Measurements from ENCODE around the gene RNF38.

RNF38 gene

DNA sequence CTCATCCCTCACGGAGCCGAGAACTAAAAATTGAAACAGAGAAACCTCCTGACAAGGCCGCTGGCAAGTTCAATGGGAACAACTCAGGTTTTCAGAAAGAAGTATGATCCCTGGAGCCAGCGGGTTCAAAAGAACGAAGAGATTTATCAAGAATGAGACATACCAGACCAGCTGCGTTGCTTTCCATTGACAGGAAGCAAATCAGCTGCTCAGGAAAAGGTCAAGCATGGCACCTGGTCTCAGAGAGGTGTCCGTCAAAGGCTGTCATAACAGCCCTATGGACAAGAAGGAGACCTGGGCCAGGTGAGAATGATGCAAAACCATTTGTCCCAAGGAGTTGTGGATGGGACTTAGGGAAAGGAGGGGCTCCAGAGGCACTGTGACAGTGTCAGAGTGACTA, 106.9 kb downstream of the RNF38 start:
- H3K36me3 ChIP-seq (ENCODE audit: control insufficient read depth in 2 of 2, insufficient read depth in 1 of 2, low read length in 2 of 2): no peaks in the 10 kb centered on the region
- H3K4me3 ChIP-seq (ENCODE audit: low read depth, low read length): no peak overlapping the region
- peaks cover 2% of the 10 kb centered on the region; the same call in 1 of the 2 replicates for H3K4me1 ChIP-seq (ENCODE audit: control insufficient read depth, insufficient read depth, low read length)
- no peak overlapping the region for H3K27ac ChIP-seq (ENCODE audit: extremely low read depth, low read depth, low read length)
- H3K9me3 ChIP-seq (ENCODE audit: control insufficient read depth, insufficient read depth, low read depth, low read length): no peaks in the 10 kb centered on the region
- ChIA-PET CTCF (no interaction called here), POLR2A (no interaction called here)
- no peak for TF ChIP-seq GFI1B (tag by site-specific recombination; IDR thresholded peaks at IDR 0.05)
- TF ChIP-seq ZNF529 (tag by site-specific recombination; IDR thresholded peaks at IDR 0.05; ENCODE audit: insufficient replicate concordance): no peak
- no peak for TF ChIP-seq ZNF335 (tag by site-specific recombination; conservative IDR thresholded peaks at IDR 0.05)
- no peak for TF ChIP-seq ZNF391 (tag by site-specific recombination; IDR thresholded peaks at IDR 0.05; ENCODE audit: borderline replicate concordance, low read depth)
- no peak for TF ChIP-seq ZNF785 (tag by site-specific recombination; IDR thresholded peaks at IDR 0.05)
- no peak for TF ChIP-seq ZNF354C (tag by site-specific recombination; IDR thresholded peaks at IDR 0.05; ENCODE audit: borderline replicate concordance, low read depth)
- TF ChIP-seq, protein P1, sequence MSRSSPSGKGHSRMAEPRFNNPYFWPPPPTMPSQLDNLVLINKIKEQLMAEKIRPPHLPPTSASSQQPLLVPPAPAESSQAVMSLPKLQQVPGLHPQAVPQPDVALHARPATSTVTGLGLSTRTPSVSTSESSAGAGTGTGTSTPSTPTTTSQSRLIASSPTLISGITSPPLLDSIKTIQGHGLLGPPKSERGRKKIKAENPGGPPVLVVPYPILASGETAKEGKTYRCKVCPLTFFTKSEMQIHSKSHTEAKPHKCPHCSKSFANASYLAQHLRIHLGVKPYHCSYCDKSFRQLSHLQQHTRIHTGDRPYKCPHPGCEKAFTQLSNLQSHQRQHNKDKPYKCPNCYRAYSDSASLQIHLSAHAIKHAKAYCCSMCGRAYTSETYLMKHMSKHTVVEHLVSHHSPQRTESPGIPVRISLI (tag by site-specific recombination; IDR thresholded peaks at IDR 0.05): no peak
- TF ChIP-seq GLIS1 (tag by site-specific recombination; IDR thresholded peaks at IDR 0.05): no peak
- TF ChIP-seq, protein P2, sequence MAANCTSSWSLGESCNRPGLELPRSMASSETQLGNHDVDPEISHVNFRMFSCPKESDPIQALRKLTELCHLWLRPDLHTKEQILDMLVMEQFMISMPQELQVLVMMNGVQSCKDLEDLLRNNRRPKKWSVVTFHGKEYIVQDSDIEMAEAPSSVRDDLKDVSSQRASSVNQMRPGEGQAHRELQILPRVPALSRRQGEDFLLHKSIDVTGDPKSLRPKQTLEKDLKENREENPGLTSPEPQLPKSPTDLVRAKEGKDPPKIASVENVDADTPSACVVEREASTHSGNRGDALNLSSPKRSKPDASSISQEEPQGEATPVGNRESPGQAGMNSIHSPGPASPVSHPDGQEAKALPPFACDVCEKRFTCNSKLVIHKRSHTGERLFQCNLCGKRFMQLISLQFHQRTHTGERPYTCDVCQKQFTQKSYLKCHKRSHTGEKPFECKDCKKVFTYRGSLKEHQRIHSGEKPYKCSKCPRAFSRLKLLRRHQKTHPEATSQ (tag by site-specific recombination; IDR thresholded peaks at IDR 0.05): no peak
- no peak for TF ChIP-seq KLF9 (tag by site-specific recombination; IDR thresholded peaks at IDR 0.05; ENCODE audit: low read depth)
- TF ChIP-seq ZSCAN23 (tag by site-specific recombination; IDR thresholded peaks at IDR 0.05): no peak
- no peak for TF ChIP-seq KLF7 (tag by site-specific recombination; IDR thresholded peaks at IDR 0.05; ENCODE audit: borderline replicate concordance)
- TF ChIP-seq ZFP37 (tag by site-specific recombination; IDR thresholded peaks at IDR 0.05): no peak

DNA sequence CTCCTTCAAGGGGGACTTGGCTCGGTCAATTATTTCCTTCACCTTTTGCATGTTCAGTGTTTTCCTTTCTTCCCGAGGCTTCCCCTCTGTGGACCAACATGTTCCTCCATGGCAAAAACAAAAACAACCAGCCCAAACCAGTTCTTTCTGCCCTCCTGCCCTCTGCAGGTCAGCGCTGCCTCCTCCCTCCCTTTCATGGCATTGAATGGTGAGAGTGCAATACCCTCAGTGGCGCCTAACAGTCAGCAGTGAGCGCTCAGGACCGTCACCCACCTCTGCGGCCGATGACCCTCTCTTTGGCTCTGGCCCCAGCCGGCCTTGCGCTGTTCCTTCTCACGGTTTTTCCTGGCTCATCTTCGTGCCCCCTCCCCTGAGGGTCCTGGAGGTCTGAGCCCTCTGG, 107.4 kb downstream of the RNF38 start:
- POLR2A ChIA-PET: no interaction called here
- H3K4me3 ChIP-seq (ENCODE audit: low read depth, low read length): no peak overlapping the region
- H3K27ac ChIP-seq (ENCODE audit: extremely low read depth, low read depth, low read length): no peak overlapping the region
- CTCF ChIA-PET: no interaction called here
- peaks cover 2% of the 10 kb centered on the region; the same call in 1 of the 2 replicates for H3K4me1 ChIP-seq (ENCODE audit: control insufficient read depth, insufficient read depth, low read length)
- no peaks in the 10 kb centered on the region for H3K36me3 ChIP-seq (ENCODE audit: control insufficient read depth in 2 of 2, insufficient read depth in 1 of 2, low read length in 2 of 2)
- H3K9me3 ChIP-seq (ENCODE audit: control insufficient read depth, insufficient read depth, low read depth, low read length): no peaks in the 10 kb centered on the region
- TF ChIP-seq ZNF404 (tag by site-specific recombination; IDR thresholded peaks at IDR 0.05) (no peak), EGR2 (tag by site-specific recombination; IDR thresholded peaks at IDR 0.05; ENCODE audit: low read depth) (no peak), ZNF391 (tag by site-specific recombination; IDR thresholded peaks at IDR 0.05; ENCODE audit: borderline replicate concordance, low read depth) (no peak), ZNF157 (tag by site-specific recombination; IDR thresholded peaks at IDR 0.05) (no peak), ZNF112 (tag by site-specific recombination; IDR thresholded peaks at IDR 0.05) (no peak), ZNF121 (tag by site-specific recombination; IDR thresholded peaks at IDR 0.05) (no peak)
- TF ChIP-seq, protein P3, sequence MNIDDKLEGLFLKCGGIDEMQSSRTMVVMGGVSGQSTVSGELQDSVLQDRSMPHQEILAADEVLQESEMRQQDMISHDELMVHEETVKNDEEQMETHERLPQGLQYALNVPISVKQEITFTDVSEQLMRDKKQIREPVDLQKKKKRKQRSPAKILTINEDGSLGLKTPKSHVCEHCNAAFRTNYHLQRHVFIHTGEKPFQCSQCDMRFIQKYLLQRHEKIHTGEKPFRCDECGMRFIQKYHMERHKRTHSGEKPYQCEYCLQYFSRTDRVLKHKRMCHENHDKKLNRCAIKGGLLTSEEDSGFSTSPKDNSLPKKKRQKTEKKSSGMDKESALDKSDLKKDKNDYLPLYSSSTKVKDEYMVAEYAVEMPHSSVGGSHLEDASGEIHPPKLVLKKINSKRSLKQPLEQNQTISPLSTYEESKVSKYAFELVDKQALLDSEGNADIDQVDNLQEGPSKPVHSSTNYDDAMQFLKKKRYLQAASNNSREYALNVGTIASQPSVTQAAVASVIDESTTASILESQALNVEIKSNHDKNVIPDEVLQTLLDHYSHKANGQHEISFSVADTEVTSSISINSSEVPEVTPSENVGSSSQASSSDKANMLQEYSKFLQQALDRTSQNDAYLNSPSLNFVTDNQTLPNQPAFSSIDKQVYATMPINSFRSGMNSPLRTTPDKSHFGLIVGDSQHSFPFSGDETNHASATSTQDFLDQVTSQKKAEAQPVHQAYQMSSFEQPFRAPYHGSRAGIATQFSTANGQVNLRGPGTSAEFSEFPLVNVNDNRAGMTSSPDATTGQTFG (tag by site-specific recombination; IDR thresholded peaks at IDR 0.05; ENCODE audit: borderline replicate concordance): no peak
- TF ChIP-seq, protein P4, sequence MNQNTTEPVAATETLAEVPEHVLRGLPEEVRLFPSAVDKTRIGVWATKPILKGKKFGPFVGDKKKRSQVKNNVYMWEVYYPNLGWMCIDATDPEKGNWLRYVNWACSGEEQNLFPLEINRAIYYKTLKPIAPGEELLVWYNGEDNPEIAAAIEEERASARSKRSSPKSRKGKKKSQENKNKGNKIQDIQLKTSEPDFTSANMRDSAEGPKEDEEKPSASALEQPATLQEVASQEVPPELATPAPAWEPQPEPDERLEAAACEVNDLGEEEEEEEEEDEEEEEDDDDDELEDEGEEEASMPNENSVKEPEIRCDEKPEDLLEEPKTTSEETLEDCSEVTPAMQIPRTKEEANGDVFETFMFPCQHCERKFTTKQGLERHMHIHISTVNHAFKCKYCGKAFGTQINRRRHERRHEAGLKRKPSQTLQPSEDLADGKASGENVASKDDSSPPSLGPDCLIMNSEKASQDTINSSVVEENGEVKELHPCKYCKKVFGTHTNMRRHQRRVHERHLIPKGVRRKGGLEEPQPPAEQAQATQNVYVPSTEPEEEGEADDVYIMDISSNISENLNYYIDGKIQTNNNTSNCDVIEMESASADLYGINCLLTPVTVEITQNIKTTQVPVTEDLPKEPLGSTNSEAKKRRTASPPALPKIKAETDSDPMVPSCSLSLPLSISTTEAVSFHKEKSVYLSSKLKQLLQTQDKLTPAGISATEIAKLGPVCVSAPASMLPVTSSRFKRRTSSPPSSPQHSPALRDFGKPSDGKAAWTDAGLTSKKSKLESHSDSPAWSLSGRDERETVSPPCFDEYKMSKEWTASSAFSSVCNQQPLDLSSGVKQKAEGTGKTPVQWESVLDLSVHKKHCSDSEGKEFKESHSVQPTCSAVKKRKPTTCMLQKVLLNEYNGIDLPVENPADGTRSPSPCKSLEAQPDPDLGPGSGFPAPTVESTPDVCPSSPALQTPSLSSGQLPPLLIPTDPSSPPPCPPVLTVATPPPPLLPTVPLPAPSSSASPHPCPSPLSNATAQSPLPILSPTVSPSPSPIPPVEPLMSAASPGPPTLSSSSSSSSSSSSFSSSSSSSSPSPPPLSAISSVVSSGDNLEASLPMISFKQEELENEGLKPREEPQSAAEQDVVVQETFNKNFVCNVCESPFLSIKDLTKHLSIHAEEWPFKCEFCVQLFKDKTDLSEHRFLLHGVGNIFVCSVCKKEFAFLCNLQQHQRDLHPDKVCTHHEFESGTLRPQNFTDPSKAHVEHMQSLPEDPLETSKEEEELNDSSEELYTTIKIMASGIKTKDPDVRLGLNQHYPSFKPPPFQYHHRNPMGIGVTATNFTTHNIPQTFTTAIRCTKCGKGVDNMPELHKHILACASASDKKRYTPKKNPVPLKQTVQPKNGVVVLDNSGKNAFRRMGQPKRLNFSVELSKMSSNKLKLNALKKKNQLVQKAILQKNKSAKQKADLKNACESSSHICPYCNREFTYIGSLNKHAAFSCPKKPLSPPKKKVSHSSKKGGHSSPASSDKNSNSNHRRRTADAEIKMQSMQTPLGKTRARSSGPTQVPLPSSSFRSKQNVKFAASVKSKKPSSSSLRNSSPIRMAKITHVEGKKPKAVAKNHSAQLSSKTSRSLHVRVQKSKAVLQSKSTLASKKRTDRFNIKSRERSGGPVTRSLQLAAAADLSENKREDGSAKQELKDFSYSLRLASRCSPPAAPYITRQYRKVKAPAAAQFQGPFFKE (tag by site-specific recombination; IDR thresholded peaks at IDR 0.05; ENCODE audit: borderline replicate concordance): no peak
- TF ChIP-seq, protein P2 (tag by site-specific recombination; IDR thresholded peaks at IDR 0.05): no peak

Data from HEK293 (cell line).